Glomerular endothelial cell (primary cell): ENCODE results near the gene IQSEC3. TPM values are rescaled to one million over a fixed set of nuclear protein-coding genes. Genes with fewer than 3 reads are reported as not detected.

ENCODE experiments used
- DNase-seq: peaks from one replicate; pipeline ENCODE4 v3.0.0-alpha.2; 2011; ENCODE audit warnings: low read depth, low spot score; ENCODE audit errors: extremely low read depth
- total RNA-seq: library from RNA; depleted of rRNA; stranded (reverse); fragments of >200 nt; gene quantifications from 2 replicates; pipeline ENCODE4 v1.2.3, GENCODE V29; 2015

The IQSEC3 gene
- total RNA-seq, 1 donor from 2014 or later: 0.18 TPM

GRCh38 chr12:108594-108993 lies 42.0 kb downstream of the IQSEC3 start:
- DNase-seq: no peak

GRCh38 chr12:109446-109845 lies 42.9 kb downstream of the IQSEC3 start:
- DNase-seq: no peak

- no peak for DNase-seq
Observed at GRCh38 chr12:109872-110271, 43.3 kb downstream of the IQSEC3 start.

GRCh38 chr12:111699-112493 lies 45.3 kb downstream of the IQSEC3 start:
- DNase-seq: no peak

- no peak for DNase-seq
Observed at GRCh38 chr12:113347-113746, 46.8 kb downstream of the IQSEC3 start.

- no peak for DNase-seq
Observed at GRCh38 chr12:114626-115211, 48.2 kb downstream of the IQSEC3 start.

GRCh38 chr12:115518-115917 lies 49.0 kb downstream of the IQSEC3 start:
- no peak for DNase-seq

GRCh38 chr12:115960-116915 lies 49.7 kb downstream of the IQSEC3 start:
- no peak for DNase-seq

- no peak for DNase-seq
Observed at GRCh38 chr12:117311-117710, 50.7 kb downstream of the IQSEC3 start.

GRCh38 chr12:117816-118345 lies 51.3 kb downstream of the IQSEC3 start:
- no peak for DNase-seq

GRCh38 chr12:118591-118990 lies 52.0 kb downstream of the IQSEC3 start:
- DNase-seq: no peak

GRCh38 chr12:120951-121350 lies 54.4 kb downstream of the IQSEC3 start:
- DNase-seq: no peak

GRCh38 chr12:121647-122046 lies 55.1 kb downstream of the IQSEC3 start:
- no peak for DNase-seq

GRCh38 chr12:125075-125474 lies 58.5 kb downstream of the IQSEC3 start:
- no peak for DNase-seq

- DNase-seq: no peak
Observed at GRCh38 chr12:125566-125965, 59.0 kb downstream of the IQSEC3 start.

- DNase-seq: no peak
Observed at GRCh38 chr12:128079-128478, 61.5 kb downstream of the IQSEC3 start.

GRCh38 chr12:129001-129400 lies 62.4 kb downstream of the IQSEC3 start:
- DNase-seq: no peak

GRCh38 chr12:130519-130918 lies 64.0 kb downstream of the IQSEC3 start:
- no peak for DNase-seq

- DNase-seq: no peak
Observed at GRCh38 chr12:131008-131407, 64.4 kb downstream of the IQSEC3 start.

GRCh38 chr12:131732-132495 lies 65.3 kb downstream of the IQSEC3 start:
- DNase-seq: no peak
